Testis (tissue), 2 donors: ENCODE results near the gene PHF13.

Source experiments
- POLR2A ChIP-seq: fragments of 450-650 bp; IDR thresholded peaks from one replicate; pipeline ENCODE4 v1.6.1; 2017; ENCODE audit warnings: antibody characterized with exemption, mild to moderate bottlenecking, moderate library complexity
- TF ChIP-seq, protein P1 (sequence below), 3 experiments: fragments of 450-650 bp in 2 of 3; fragments of 200-600 bp in 1 of 3; sonication (generic) in 1 of 3; IDR thresholded peaks; one replicate each; pipeline ENCODE4 v1.5.1; 2016 to 2019; ENCODE audit warnings: antibody characterized with exemption in 3 of 3, mild to moderate bottlenecking in 2 of 3, moderate library complexity in 1 of 3

- TF ChIP-seq POLR2A = no peak
- TF ChIP-seq, protein P1, sequence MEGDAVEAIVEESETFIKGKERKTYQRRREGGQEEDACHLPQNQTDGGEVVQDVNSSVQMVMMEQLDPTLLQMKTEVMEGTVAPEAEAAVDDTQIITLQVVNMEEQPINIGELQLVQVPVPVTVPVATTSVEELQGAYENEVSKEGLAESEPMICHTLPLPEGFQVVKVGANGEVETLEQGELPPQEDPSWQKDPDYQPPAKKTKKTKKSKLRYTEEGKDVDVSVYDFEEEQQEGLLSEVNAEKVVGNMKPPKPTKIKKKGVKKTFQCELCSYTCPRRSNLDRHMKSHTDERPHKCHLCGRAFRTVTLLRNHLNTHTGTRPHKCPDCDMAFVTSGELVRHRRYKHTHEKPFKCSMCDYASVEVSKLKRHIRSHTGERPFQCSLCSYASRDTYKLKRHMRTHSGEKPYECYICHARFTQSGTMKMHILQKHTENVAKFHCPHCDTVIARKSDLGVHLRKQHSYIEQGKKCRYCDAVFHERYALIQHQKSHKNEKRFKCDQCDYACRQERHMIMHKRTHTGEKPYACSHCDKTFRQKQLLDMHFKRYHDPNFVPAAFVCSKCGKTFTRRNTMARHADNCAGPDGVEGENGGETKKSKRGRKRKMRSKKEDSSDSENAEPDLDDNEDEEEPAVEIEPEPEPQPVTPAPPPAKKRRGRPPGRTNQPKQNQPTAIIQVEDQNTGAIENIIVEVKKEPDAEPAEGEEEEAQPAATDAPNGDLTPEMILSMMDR (IDR thresholded peaks at IDR 0.05) = no peak
Observed at GRCh38 chr1:6601923-6602668, 11.4 kb upstream of the PHF13 start.
